ENCODE data around the gene KDM3B.

The KDM3B gene

DNA sequence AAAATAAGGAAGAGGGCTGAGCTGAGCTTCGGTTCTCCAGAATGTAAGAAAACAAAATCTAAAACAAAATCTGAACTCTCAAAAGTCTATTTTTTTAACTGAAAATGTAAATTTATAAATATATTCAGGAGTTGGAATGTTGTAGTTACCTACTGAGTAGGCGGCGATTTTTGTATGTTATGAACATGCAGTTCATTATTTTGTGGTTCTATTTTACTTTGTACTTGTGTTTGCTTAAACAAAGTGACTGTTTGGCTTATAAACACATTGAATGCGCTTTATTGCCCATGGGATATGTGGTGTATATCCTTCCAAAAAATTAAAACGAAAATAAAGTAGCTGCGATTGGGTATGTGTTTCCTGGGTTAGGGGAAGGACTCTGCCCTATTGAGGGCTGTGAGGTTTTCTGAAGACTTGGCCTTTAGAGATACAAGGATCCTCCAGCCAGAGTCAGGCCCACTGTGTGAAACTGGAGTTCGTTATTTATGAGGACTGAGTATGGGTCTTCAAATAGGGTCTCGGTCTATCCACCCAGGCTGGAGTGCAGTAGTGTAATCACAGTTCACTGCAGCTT lies 116.6 kb downstream of the KDM3B start:
- H3K4me1 ChIP-seq (ENCODE audit: insufficient read depth, low read length, poor library complexity, severe bottlenecking) = no peaks in the 10 kb centered on the region
- H3K4me3 ChIP-seq (ENCODE audit: low read length, poor library complexity, severe bottlenecking) = no peak overlapping the region
- no peaks in the 10 kb centered on the region for H3K9me3 ChIP-seq (ENCODE audit: insufficient read depth, low read depth, low read length)
- H3K4me2 ChIP-seq (ENCODE audit: low read depth, low read length, poor library complexity, severe bottlenecking) = no peak overlapping the region
- H3K36me3 ChIP-seq (ENCODE audit: insufficient read depth, low read length) = no peaks in the 10 kb centered on the region
- H3F3A ChIP-seq (ENCODE audit: low read depth) = no peaks in the 10 kb centered on the region
- no peaks in the 10 kb centered on the region for H3K79me2 ChIP-seq (ENCODE audit: insufficient read depth, low read length)
- no peak overlapping the region for H2AFZ ChIP-seq (ENCODE audit: low read length)
- TF ChIP-seq, protein P1, sequence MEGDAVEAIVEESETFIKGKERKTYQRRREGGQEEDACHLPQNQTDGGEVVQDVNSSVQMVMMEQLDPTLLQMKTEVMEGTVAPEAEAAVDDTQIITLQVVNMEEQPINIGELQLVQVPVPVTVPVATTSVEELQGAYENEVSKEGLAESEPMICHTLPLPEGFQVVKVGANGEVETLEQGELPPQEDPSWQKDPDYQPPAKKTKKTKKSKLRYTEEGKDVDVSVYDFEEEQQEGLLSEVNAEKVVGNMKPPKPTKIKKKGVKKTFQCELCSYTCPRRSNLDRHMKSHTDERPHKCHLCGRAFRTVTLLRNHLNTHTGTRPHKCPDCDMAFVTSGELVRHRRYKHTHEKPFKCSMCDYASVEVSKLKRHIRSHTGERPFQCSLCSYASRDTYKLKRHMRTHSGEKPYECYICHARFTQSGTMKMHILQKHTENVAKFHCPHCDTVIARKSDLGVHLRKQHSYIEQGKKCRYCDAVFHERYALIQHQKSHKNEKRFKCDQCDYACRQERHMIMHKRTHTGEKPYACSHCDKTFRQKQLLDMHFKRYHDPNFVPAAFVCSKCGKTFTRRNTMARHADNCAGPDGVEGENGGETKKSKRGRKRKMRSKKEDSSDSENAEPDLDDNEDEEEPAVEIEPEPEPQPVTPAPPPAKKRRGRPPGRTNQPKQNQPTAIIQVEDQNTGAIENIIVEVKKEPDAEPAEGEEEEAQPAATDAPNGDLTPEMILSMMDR (conservative IDR thresholded peaks at IDR 0.05; ENCODE audit: low read length) = no peak
- no peak for TF ChIP-seq EZH2phosphoT487 (IDR thresholded peaks at IDR 0.05; ENCODE audit: borderline replicate concordance)
- peaks cover 29% of the 10 kb centered on the region for H3K27me3 ChIP-seq (ENCODE audit: insufficient read depth, low read length, poor library complexity, severe bottlenecking)
- H4K20me1 ChIP-seq (ENCODE audit: insufficient read depth, low read length, poor library complexity, severe bottlenecking) = peaks cover 4% of the 10 kb centered on the region
- H3K9me2 ChIP-seq (replicated peaks; ENCODE audit: low read depth, low read length) = no peaks in the 10 kb centered on the region
- no peak overlapping the region for H3K9ac ChIP-seq (ENCODE audit: low read depth, low read length, poor library complexity, severe bottlenecking)

DNA sequence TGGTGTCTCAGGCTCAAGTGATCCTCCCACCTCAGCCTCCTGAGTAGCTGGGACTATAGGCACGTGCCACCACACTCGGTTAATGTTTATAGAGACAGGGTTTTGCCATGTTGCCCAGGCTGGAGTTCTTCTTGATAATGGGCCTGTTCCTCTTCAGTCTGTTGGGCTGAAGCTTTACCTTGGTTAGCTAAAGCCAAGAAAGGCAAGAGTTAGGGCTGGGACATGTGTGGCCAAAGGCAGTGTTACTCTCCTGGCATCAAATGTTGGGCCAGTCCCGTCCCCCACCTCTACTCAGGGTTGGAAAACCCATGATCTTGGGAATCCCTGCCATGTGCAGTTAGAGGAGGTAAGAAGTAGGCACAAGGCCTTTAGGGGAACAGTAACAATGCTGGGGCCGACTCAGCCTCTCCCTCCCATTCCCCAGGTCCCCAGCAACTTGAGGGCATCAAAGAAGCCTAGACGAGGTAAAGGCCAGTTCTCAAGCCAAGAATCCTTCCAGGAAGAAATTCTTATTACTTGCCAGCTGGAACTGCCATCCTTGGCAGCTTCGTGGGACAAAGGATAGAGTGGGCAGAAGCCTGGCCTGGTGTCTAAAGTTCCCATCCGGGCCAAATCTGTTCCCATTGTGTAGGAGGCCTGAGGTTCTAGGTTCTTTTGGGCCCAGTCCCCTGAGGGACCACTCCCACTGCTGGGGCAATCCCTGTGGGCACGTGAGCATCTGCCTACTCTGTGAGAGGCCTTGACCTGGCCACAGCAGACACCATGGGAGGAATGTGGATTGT lies 117.2 kb downstream of the KDM3B start:
- Histone ChIP-seq H3F3A (ENCODE audit: low read depth) (no peaks in the 10 kb centered on the region), H3K36me3 (ENCODE audit: insufficient read depth, low read length) (no peaks in the 10 kb centered on the region), H4K20me1 (ENCODE audit: insufficient read depth, low read length, poor library complexity, severe bottlenecking) (peaks cover 4% of the 10 kb centered on the region), H3K4me2 (ENCODE audit: low read depth, low read length, poor library complexity, severe bottlenecking) (no peak overlapping the region), H2AFZ (ENCODE audit: low read length) (no peak overlapping the region), H3K79me2 (ENCODE audit: insufficient read depth, low read length) (no peaks in the 10 kb centered on the region), H3K27me3 (ENCODE audit: insufficient read depth, low read length, poor library complexity, severe bottlenecking) (peaks cover 29% of the 10 kb centered on the region), H3K9ac (ENCODE audit: low read depth, low read length, poor library complexity, severe bottlenecking) (no peak overlapping the region), H3K4me3 (ENCODE audit: low read length, poor library complexity, severe bottlenecking) (no peak overlapping the region), H3K9me3 (ENCODE audit: insufficient read depth, low read depth, low read length) (no peaks in the 10 kb centered on the region), H3K9me2 (replicated peaks; ENCODE audit: low read depth, low read length) (no peaks in the 10 kb centered on the region), H3K4me1 (ENCODE audit: insufficient read depth, low read length, poor library complexity, severe bottlenecking) (no peaks in the 10 kb centered on the region)
- TF ChIP-seq EZH2phosphoT487 (IDR thresholded peaks at IDR 0.05; ENCODE audit: borderline replicate concordance) = no peak
- TF ChIP-seq, protein P1 (conservative IDR thresholded peaks at IDR 0.05; ENCODE audit: low read length) = no peak

GRCh38 chr5:138470322-138471051 lies 118.0 kb downstream of the KDM3B start:
- Histone ChIP-seq H3K36me3 (ENCODE audit: insufficient read depth, low read length) (no peaks in the 10 kb centered on the region), H3K9me2 (replicated peaks; ENCODE audit: low read depth, low read length) (no peaks in the 10 kb centered on the region), H4K20me1 (ENCODE audit: insufficient read depth, low read length, poor library complexity, severe bottlenecking) (peaks cover 4% of the 10 kb centered on the region), H3K79me2 (ENCODE audit: insufficient read depth, low read length) (no peaks in the 10 kb centered on the region), H3F3A (ENCODE audit: low read depth) (no peaks in the 10 kb centered on the region), H3K4me2 (ENCODE audit: low read depth, low read length, poor library complexity, severe bottlenecking) (no peak overlapping the region), H3K27me3 (ENCODE audit: insufficient read depth, low read length, poor library complexity, severe bottlenecking) (peaks cover 28% of the 10 kb centered on the region), H3K9ac (ENCODE audit: low read depth, low read length, poor library complexity, severe bottlenecking) (no peak overlapping the region), H2AFZ (ENCODE audit: low read length) (no peak overlapping the region), H3K4me1 (ENCODE audit: insufficient read depth, low read length, poor library complexity, severe bottlenecking) (no peaks in the 10 kb centered on the region), H3K9me3 (ENCODE audit: insufficient read depth, low read depth, low read length) (no peaks in the 10 kb centered on the region), H3K4me3 (ENCODE audit: low read length, poor library complexity, severe bottlenecking) (no peak overlapping the region)
- TF ChIP-seq, protein P1 (conservative IDR thresholded peaks at IDR 0.05; ENCODE audit: low read length) = no peak
- no peak for TF ChIP-seq EZH2phosphoT487 (IDR thresholded peaks at IDR 0.05; ENCODE audit: borderline replicate concordance)
